ENCODE measurements around the gene LSM14B.

The LSM14B gene

DNA sequence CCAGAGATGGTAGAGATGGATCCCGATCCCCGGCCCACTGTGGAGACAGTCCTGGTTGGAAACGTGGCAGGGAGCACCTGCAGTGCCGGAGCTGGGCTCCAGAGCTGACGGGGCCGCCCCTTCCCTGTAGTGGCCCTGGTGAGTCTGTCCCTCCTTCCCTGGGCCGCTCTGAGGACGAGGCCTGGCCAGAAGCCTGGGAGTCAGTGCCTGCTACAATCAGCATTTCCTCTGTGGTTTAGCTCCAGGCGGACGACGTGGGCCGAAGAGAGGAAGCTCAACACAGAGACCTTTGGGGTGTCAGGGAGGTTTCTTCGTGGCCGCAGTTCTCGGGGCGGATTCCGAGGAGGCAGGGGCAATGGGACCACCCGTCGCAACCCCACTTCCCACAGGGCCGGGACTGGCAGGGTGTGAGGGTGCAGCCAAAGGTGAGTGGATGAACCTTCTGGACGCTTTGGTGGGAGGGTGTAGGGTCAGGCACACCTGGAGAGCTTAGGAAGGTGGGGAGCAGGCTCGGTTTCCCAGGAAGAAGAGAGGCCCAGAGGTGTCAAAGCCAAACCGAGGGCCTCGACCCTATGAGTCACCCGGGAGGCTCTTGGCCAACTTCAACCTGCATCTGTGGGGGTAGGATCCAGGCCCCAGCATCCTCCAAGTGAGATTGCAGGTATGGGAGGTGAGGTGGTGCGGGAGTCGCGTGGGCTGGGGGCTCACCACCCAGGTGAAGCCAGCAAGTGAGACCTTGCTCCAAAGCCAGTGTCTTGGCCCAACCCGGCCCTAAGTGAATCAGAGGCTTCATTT lies 11.0 kb downstream of the LSM14B start:
- TF ChIP-seq OSR1 (CRISPR knock-in tag; IDR thresholded peaks at IDR 0.05) (no peak), ZNF565 (CRISPR knock-in tag; conservative IDR thresholded peaks at IDR 0.05; ENCODE audit: low read depth) (no peak)
- no peak for ATAC-seq

DNA sequence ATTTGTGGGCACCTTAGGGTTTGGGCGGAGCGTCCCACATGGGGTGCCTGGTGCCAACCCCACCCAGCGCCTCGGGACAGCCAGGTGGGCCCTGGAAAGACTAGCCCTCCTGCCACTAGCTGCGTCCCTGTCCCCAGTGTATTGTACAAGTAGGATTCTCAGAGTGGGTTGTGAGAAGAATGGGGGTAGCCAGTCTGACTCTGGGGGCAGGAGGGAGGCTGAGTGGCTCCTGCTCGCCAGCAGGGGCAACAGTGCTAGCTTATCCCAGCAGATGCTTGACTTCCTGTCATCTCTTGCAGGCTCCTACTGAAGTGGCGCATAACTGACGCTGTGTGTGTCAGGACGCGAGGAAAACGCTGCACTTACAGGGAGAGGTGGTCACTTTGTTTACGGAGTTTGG lies 11.6 kb downstream of the LSM14B start:
- TF ChIP-seq BACH2 (CRISPR knock-in tag; IDR thresholded peaks at IDR 0.05; ENCODE audit: borderline replicate concordance), result no peak
- no peak for TF ChIP-seq ZNF8 (CRISPR knock-in tag; IDR thresholded peaks at IDR 0.05)
- TF ChIP-seq GLIS3 (CRISPR knock-in tag; IDR thresholded peaks at IDR 0.05), result no peak
- peak; percentile 43 for ATAC-seq

DNA sequence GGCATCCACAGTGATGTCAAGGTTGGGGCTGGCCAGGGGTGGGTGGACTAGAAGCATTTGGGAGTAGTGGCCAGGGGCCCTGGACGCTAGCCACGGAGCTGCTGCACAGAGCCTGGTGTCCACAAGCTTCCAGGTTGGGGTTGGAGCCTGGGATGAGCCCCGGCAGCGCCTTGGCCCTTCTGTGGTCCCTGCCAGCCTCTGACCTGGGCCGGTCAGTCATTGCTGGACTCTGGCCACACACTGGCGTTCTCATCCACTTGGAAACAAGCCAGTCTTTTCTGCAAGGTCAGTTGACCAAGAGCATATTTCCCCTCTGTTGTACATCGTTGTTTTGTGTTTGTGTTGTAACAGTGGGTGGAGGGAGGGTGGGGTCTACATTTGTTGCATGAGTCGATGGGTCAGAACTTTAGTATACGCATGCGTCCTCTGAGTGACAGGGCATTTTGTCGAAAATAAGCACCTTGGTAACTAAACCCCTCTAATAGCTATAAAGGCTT lies 12.5 kb downstream of the LSM14B start:
- no peak for ATAC-seq
- TF ChIP-seq BACH2 (CRISPR knock-in tag; IDR thresholded peaks at IDR 0.05; ENCODE audit: borderline replicate concordance) (no peak), PPARA (CRISPR knock-in tag; IDR thresholded peaks at IDR 0.05; ENCODE audit: borderline replicate concordance) (no peak), ARNTL (CRISPR knock-in tag; IDR thresholded peaks at IDR 0.05; ENCODE audit: borderline replicate concordance, low read depth) (no peak), ZFP30 (CRISPR knock-in tag; IDR thresholded peaks at IDR 0.05) (no peak), ESRRG (CRISPR knock-in tag; IDR thresholded peaks at IDR 0.05) (no peak), TCF4 (CRISPR knock-in tag; IDR thresholded peaks at IDR 0.05; ENCODE audit: borderline replicate concordance) (no peak), ZC3H10 (CRISPR knock-in tag; IDR thresholded peaks at IDR 0.05) (no peak)
- TF ChIP-seq, protein P1, sequence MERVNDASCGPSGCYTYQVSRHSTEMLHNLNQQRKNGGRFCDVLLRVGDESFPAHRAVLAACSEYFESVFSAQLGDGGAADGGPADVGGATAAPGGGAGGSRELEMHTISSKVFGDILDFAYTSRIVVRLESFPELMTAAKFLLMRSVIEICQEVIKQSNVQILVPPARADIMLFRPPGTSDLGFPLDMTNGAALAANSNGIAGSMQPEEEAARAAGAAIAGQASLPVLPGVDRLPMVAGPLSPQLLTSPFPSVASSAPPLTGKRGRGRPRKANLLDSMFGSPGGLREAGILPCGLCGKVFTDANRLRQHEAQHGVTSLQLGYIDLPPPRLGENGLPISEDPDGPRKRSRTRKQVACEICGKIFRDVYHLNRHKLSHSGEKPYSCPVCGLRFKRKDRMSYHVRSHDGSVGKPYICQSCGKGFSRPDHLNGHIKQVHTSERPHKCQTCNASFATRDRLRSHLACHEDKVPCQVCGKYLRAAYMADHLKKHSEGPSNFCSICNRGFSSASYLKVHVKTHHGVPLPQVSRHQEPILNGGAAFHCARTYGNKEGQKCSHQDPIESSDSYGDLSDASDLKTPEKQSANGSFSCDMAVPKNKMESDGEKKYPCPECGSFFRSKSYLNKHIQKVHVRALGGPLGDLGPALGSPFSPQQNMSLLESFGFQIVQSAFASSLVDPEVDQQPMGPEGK (CRISPR knock-in tag; IDR thresholded peaks at IDR 0.05; ENCODE audit: borderline replicate concordance), result no peak

DNA sequence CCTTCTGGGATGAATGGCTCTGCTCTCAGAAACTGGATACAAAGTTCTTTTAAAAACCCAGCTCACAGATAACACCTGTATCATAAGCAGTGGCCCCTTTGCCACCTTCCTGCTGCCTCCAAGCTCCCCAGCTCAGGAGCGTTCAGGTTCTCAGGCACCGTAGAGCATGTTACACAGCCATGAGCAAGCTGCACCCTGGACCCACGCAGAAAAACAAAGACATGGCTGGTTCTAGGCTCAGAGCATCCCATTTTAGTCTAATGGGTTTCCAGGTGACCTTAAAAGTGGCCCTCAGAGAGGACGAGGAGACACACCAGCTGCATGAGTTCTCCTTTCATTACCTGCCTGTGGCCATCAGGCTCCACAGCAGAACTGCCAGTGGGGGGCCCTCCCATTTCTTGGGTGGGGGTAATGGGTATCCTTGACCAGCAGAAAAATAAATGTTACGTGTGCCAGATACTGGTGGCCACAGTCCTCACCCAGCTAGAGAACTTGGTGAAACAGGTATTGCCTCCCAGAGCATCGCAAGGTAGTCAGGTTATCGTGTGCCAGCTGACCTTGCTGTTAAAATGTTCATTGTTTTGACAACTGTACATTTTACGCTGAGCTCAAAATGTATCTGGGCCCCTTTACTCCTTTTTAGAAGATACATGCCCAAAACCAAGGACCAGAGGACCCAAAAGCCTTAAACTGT lies 13.4 kb downstream of the LSM14B start:
- no peak for ATAC-seq
- TF ChIP-seq GLIS3 (CRISPR knock-in tag; IDR thresholded peaks at IDR 0.05) (no peak), OSR1 (CRISPR knock-in tag; IDR thresholded peaks at IDR 0.05) (no peak), PPARA (CRISPR knock-in tag; IDR thresholded peaks at IDR 0.05; ENCODE audit: borderline replicate concordance) (no peak), ARNTL (CRISPR knock-in tag; IDR thresholded peaks at IDR 0.05; ENCODE audit: borderline replicate concordance, low read depth) (no peak)
- TF ChIP-seq, protein P2, sequence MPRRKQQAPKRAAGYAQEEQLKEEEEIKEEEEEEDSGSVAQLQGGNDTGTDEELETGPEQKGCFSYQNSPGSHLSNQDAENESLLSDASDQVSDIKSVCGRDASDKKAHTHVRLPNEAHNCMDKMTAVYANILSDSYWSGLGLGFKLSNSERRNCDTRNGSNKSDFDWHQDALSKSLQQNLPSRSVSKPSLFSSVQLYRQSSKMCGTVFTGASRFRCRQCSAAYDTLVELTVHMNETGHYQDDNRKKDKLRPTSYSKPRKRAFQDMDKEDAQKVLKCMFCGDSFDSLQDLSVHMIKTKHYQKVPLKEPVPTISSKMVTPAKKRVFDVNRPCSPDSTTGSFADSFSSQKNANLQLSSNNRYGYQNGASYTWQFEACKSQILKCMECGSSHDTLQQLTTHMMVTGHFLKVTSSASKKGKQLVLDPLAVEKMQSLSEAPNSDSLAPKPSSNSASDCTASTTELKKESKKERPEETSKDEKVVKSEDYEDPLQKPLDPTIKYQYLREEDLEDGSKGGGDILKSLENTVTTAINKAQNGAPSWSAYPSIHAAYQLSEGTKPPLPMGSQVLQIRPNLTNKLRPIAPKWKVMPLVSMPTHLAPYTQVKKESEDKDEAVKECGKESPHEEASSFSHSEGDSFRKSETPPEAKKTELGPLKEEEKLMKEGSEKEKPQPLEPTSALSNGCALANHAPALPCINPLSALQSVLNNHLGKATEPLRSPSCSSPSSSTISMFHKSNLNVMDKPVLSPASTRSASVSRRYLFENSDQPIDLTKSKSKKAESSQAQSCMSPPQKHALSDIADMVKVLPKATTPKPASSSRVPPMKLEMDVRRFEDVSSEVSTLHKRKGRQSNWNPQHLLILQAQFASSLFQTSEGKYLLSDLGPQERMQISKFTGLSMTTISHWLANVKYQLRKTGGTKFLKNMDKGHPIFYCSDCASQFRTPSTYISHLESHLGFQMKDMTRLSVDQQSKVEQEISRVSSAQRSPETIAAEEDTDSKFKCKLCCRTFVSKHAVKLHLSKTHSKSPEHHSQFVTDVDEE (CRISPR knock-in tag; IDR thresholded peaks at IDR 0.05), result no peak

DNA sequence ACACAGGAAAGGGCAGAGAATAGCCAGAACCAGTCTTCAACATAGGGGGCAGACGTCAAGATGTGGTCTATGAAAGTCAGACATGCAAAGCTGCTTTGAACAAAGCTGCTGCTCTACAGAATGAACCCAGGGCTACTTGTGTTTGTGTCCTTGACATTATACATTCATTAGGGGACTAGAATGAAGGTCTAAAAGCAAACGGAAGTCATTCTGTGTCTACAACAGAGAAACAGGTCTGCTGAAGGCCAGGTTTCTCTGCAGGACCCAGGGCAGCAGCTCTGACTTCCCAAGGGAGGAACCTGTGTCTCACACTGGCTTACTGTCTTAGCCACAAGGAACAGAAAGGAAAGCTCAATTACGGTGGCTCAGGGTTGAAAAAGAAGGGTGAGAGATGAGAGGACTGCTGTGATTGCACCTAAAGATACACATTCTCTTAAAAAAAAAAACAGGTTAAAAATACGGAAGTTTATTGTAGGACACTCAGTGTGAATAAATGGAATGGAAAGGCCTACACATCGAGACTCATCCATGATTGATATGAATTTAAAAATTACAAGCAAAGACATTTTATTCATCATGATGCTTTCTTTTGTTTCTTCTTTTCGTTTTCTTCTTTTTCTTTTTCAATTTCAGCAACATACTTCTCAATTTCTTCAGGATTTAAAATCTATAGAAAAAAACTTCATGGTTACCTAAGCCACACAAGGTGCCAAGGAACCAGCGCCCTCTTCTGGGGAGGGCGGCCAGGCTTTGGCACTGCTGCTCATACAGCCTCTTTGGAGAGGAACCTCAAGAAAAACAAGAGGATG lies 14.2 kb downstream of the LSM14B start:
- TF ChIP-seq, protein P1 (CRISPR knock-in tag; IDR thresholded peaks at IDR 0.05; ENCODE audit: borderline replicate concordance), result no peak
- TF ChIP-seq ZFP30 (CRISPR knock-in tag; IDR thresholded peaks at IDR 0.05) (no peak), ZNF8 (CRISPR knock-in tag; IDR thresholded peaks at IDR 0.05) (no peak), GLIS3 (CRISPR knock-in tag; IDR thresholded peaks at IDR 0.05) (no peak), TOX (CRISPR knock-in tag; IDR thresholded peaks at IDR 0.05; ENCODE audit: borderline replicate concordance) (no peak)
- peak; percentile 74 for ATAC-seq

Measured in SK-N-SH treated with all-trans-retinoic acid at 6 μM for 48 hours (cell line).